GM21576 (cell line): Measurements from ENCODE around the gene TIFAB.
"Not testable (repeated sequence)": the region's sequence is repeated elsewhere in the genome, so short reads cannot be mapped to it uniquely, and the experiment has no call there.

Experiments
- ATAC-seq: cut with Tn5 transposase; IDR thresholded peaks from one replicate; pipeline ENCODE4 v1.9.1; 2021; ENCODE audit warnings: mild to moderate bottlenecking, moderate library complexity; ENCODE audit not compliant: unreplicated experiment

Gene TIFAB

GRCh38 chr5:135452321-135453030 lies at the start of gene TIFAB:
TSS of gene TIFAB (minus strand) at chr5:135452351. CDS start at chr5:135449939, 2,412 bp downstream.
- no peak for ATAC-seq

- ATAC-seq: no peak
Measured at GRCh38 chr5:135498637-135498995, 46.5 kb upstream of the TIFAB start.

GRCh38 chr5:135497971-135498636 lies 46.0 kb upstream of the TIFAB start:
- ATAC-seq: no peak

- ATAC-seq: not testable (repeated sequence)
Measured at GRCh38 chr5:135495531-135495930, 43.4 kb upstream of the TIFAB start.

- no peak for ATAC-seq
Measured at GRCh38 chr5:135494196-135494595, 42.0 kb upstream of the TIFAB start.

- ATAC-seq: no peak
Measured at GRCh38 chr5:135493406-135494180, 41.4 kb upstream of the TIFAB start.

GRCh38 chr5:135492319-135492626 lies 40.1 kb upstream of the TIFAB start:
- no peak for ATAC-seq

GRCh38 chr5:135491552-135492318 lies 39.6 kb upstream of the TIFAB start:
- ATAC-seq: no peak

- no peak for ATAC-seq
Measured at GRCh38 chr5:135491038-135491551, 38.9 kb upstream of the TIFAB start.

GRCh38 chr5:135490245-135491037 lies 38.3 kb upstream of the TIFAB start:
- no peak for ATAC-seq

- no peak for ATAC-seq
Measured at GRCh38 chr5:135489466-135490244, 37.5 kb upstream of the TIFAB start.

GRCh38 chr5:135488727-135489465 lies 36.7 kb upstream of the TIFAB start:
- ATAC-seq: no peak

GRCh38 chr5:135487839-135488514 lies 35.8 kb upstream of the TIFAB start:
- ATAC-seq: no peak

- no peak for ATAC-seq
Measured at GRCh38 chr5:135487037-135487395, 34.9 kb upstream of the TIFAB start.

- ATAC-seq: no peak
Measured at GRCh38 chr5:135486131-135487036, 34.2 kb upstream of the TIFAB start.

- no peak for ATAC-seq
Measured at GRCh38 chr5:135484674-135485086, 32.5 kb upstream of the TIFAB start.

- ATAC-seq: no peak
Measured at GRCh38 chr5:135483254-135483653, 31.1 kb upstream of the TIFAB start.
